GM12878 (cell line): ENCODE data around the gene AVPR1B. TPM values are rescaled to one million over a fixed set of nuclear protein-coding genes. Genes with fewer than 3 reads are reported as not detected.

Experiments
- ATAC-seq: fragments of 200-7000 bp; cut with Tn5 transposase; 3 replicates; pipeline ENCODE4 v1.9.1; 2020; ENCODE audit warnings: mild to moderate bottlenecking, moderate library complexity
- BruUV-seq: library from RNA; stranded (reverse); fragments of 400-500 nt; replicated peaks from 2 replicates; lab custom pipeline; 2021; lab: Mats Ljungman, UMichigan
- CTCF ChIA-PET: fragments of 300-600 bp; sonication (Branson Sonifier 250); formaldehyde crosslinking; extraction: SDS; loops from one replicate; lab custom pipeline; 2021; ENCODE audit warnings: inconsistent platforms; lab: Yijun Ruan, JAX
- POLR2A ChIA-PET: fragments of 350-600 bp; formaldehyde crosslinking; extraction: SDS; loops from one replicate; lab custom pipeline; 2021; ENCODE audit warnings: inconsistent platforms; lab: Charles Lee
- RAD21 ChIA-PET: fragments of 300-600 bp; sonication (Branson Sonifier 250); formaldehyde crosslinking; loops from one replicate; lab custom pipeline; 2023; ENCODE audit warnings: antibody characterized with exemption; ENCODE audit not compliant: unreplicated experiment; lab: Charles Lee
- SMC1A ChIA-PET: fragments of 300-600 bp; sonication (Branson Sonifier 250); formaldehyde crosslinking; loops from one replicate; lab custom pipeline; 2023; ENCODE audit not compliant: unreplicated experiment, uncharacterized antibody; lab: Charles Lee
- DNase-seq: peaks from one replicate; pipeline ENCODE4 v3.0.0-alpha.2; 2011; ENCODE audit warnings: low read depth, low spot score
- FAIRE-seq: peaks from 3 replicates; lab custom pipeline; 2011; peaks lifted over from hg19 to GRCh38; lab: Jason Lieb, UNC
- H2AFZ ChIP-seq: 2 replicates; pipeline ENCODE4 v1.6.0; 2011; ENCODE audit warnings: low read depth, low read length, control low read depth; ENCODE audit not compliant: control insufficient read depth
- H3K27ac ChIP-seq: 2 replicates; pipeline ENCODE4 v1.5.1; 2011; ENCODE audit warnings: control low read depth; ENCODE audit not compliant: control insufficient read depth, insufficient read depth
- H3K27me3 ChIP-seq, 2 experiments: replicated peaks in 1 of 2; 2 replicates each; pipeline versions ENCODE4 v1.6.0 to v1.6.1; 2011; ENCODE audit warnings: low read length in 1 of 2; ENCODE audit not compliant: control insufficient read depth in 2 of 2, insufficient read depth in 2 of 2
- H3K36me3 ChIP-seq, 2 experiments: 2 replicates each; pipeline ENCODE4 v1.5.1; 2011; ENCODE audit warnings: low read length in 1 of 2; ENCODE audit not compliant: control insufficient read depth in 2 of 2, insufficient read depth in 2 of 2
- H3K4me1 ChIP-seq: 2 replicates; pipeline ENCODE4 v1.6.1; 2011; ENCODE audit warnings: mild to moderate bottlenecking, low read length, moderate library complexity, mixed read lengths; ENCODE audit not compliant: control insufficient read depth, insufficient read depth
- H3K4me2 ChIP-seq: 2 replicates; pipeline ENCODE4 v1.6.0; 2011; ENCODE audit warnings: control low read depth; ENCODE audit not compliant: control insufficient read depth, insufficient read depth
- H3K4me3 ChIP-seq: fragments of 200-600 bp; sonication (generic); 2 replicates; pipeline ENCODE4 v1.5.1; 2016
- H3K79me2 ChIP-seq: 2 replicates; pipeline ENCODE4 v1.6.0; 2011; ENCODE audit warnings: low read length; ENCODE audit not compliant: control insufficient read depth, insufficient read depth
- H3K9ac ChIP-seq: 2 replicates; pipeline ENCODE4 v1.8.0; 2011; ENCODE audit warnings: low read length, control low read depth, mixed read lengths; ENCODE audit not compliant: control insufficient read depth, insufficient read depth
- H3K9me3 ChIP-seq: replicated peaks from 3 replicates; pipeline ENCODE4 v1.5.1; 2011; ENCODE audit warnings: mild to moderate bottlenecking, low read length; ENCODE audit not compliant: control insufficient read depth, insufficient read depth
- H4K20me1 ChIP-seq: 2 replicates; pipeline ENCODE4 v1.6.0; 2011; ENCODE audit not compliant: control insufficient read depth, insufficient read depth
- MTA3 ChIP-seq: IDR thresholded peaks from 2 replicates; pipeline ENCODE4 v1.6.1; 2012; ENCODE audit warnings: low read length, inconsistent platforms, borderline replicate concordance
- SPI1 ChIP-seq: IDR thresholded peaks from 2 replicates; pipeline ENCODE4 v1.6.1; 2011; ENCODE audit warnings: low read depth, mild to moderate bottlenecking, low read length, moderate library complexity, borderline replicate concordance; ENCODE audit not compliant: insufficient read depth
- WRNIP1 ChIP-seq: IDR thresholded peaks from 2 replicates; pipeline ENCODE4 v1.6.1; 2011; ENCODE audit warnings: low read depth, low read length, improper control_type of control experiment, borderline replicate concordance
- WGBS: methylation state at CpG from one replicate; pipeline ENCODE4 v1.1.6; 2016; ENCODE audit warnings: low lambda C conversion rate; ENCODE audit not compliant: insufficient replicate concordance, insufficient coverage; ENCODE audit errors: missing lambda C conversion rate; 5-methylcytosine and 5-hydroxymethylcytosine counted together
- in situ Hi-C: fragments of 300-500 bp; cut with MboI; formaldehyde crosslinking; loops from 9 replicates; pipeline ENCODE4 v1.14.3; 2018; ENCODE audit warnings: mixed read lengths
- intact Hi-C: fragments of 100-400 bp; cut with micrococcal nuclease; formaldehyde crosslinking; loops from one replicate; pipeline ENCODE4 v1.14.2; 2022; ENCODE audit not compliant: unreplicated experiment
- polyA plus RNA-seq, 11 experiments: library from polyadenylated mRNA; depleted of rRNA in 4 of 11; unstranded in 6 of 11; stranded (reverse) in 5 of 11; fragments of >200 nt; fragmentation: Nextera tagmentation in 4 of 11; fragmentation: Illumina TruSeq in 1 of 11; extraction: Ambion mirVana in 4 of 11; extraction: Trizol in 1 of 11; gene quantifications; 1 replicate in 1 of 11; 2 replicates in 10 of 11; pipeline versions ENCODE4 v1.2.1 to v1.2.3, GENCODE V29; 2011 to 2016; ENCODE audit warnings: inconsistent platforms in 2 of 11, missing spikeins in 2 of 11, low read depth in 1 of 11
- total RNA-seq, 4 experiments: library from RNA; depleted of rRNA in 3 of 4; stranded (reverse); fragments of >200 nt in 3 of 4; fragmentation: Illumina TruSeq in 1 of 4; extraction: Trizol in 1 of 4; gene quantifications; 2 replicates each; pipeline versions ENCODE4 v1.2.1 to v1.2.3, GENCODE V29; 2013 to 2021
- TF ChIP-seq, protein P1 (sequence below): fragments of 450-650 bp; formaldehyde crosslinking; IDR thresholded peaks from 2 replicates; pipeline ENCODE4 v1.4.0; 2020; ENCODE audit warnings: mild to moderate bottlenecking, moderate library complexity

The AVPR1B gene
- total and polyA plus RNA-seq, 10 of the 15 experiments (the other 5 are each of a cell fraction or from before 2014, with no cell fraction given): not detected

DNA sequence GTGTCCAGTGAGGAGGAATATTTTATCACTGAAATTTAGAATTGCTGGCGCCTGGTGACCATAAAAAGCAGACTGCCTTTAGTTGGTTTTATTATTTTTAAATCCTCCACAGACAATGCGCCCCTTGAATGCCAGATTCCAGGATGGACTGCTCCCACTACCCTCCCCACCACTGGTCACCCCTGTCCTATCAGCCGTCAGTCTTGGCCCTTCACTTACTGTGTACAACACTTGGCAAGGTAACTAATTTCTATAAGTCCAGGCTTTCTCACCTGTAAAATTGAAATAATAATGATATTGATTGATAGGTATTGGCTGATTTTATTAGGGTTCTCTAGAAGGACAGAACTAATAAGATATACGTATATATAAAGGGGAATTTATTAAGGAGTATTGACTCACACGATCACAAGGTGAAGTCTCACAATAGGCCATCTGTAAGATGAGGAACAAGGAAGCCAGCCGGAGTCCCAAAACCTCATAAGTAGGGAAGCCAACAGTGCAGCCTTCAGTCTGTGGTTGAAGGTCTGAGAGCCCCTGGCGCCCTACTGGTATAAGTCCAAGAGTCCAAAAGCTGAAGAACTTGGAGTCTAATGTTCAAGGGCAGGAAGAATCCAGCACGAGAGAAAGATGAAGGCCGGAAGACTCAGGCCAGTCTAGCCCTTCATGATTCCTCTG is 46.4 kb downstream of the AVPR1B start (continued):
- TF ChIP-seq, protein P1, sequence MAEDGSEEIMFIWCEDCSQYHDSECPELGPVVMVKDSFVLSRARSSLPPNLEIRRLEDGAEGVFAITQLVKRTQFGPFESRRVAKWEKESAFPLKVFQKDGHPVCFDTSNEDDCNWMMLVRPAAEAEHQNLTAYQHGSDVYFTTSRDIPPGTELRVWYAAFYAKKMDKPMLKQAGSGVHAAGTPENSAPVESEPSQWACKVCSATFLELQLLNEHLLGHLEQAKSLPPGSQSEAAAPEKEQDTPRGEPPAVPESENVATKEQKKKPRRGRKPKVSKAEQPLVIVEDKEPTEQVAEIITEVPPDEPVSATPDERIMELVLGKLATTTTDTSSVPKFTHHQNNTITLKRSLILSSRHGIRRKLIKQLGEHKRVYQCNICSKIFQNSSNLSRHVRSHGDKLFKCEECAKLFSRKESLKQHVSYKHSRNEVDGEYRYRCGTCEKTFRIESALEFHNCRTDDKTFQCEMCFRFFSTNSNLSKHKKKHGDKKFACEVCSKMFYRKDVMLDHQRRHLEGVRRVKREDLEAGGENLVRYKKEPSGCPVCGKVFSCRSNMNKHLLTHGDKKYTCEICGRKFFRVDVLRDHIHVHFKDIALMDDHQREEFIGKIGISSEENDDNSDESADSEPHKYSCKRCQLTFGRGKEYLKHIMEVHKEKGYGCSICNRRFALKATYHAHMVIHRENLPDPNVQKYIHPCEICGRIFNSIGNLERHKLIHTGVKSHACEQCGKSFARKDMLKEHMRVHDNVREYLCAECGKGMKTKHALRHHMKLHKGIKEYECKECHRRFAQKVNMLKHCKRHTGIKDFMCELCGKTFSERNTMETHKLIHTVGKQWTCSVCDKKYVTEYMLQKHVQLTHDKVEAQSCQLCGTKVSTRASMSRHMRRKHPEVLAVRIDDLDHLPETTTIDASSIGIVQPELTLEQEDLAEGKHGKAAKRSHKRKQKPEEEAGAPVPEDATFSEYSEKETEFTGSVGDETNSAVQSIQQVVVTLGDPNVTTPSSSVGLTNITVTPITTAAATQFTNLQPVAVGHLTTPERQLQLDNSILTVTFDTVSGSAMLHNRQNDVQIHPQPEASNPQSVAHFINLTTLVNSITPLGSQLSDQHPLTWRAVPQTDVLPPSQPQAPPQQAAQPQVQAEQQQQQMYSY: no peak
- TF ChIP-seq MTA3: no peak

DNA sequence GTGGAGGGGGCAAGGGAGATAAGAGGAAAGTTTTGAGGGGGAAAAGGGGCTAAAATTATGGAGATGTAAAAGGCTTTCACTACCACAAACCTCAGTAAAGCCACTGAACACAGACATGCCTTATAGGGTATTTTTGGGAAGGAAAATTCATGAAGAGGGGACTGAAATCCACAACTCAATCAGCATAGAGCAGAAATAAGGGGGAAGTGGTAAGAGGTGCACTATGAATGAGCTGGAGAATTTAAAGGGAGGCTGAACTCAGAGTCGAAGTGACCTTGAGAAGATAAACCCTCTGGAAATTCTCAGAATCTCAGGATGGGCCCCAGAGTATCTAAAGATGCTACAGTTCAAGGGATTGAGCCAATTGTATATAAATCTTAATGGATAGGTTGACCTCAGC is 48.9 kb downstream of the AVPR1B start:
- no peaks in the 10 kb centered on the region for H3K79me2 ChIP-seq
- intact Hi-C loops: loop anchor here (5.0 kb wide), 1 partner anchor 36 kb away; no protein-coding TSS in a partner anchor
- TF ChIP-seq WRNIP1 (no peak), SPI1 (peak; percentile 58; the same call in 1 of the 2 replicates)
- no peak overlapping the region for H3K9ac ChIP-seq
- POLR2A ChIA-PET: interaction anchor here (0.5 kb wide), 1 partner anchor 77 kb away, joined by 6 read pairs; no protein-coding TSS in a partner anchor
- FAIRE-seq: no peak
- H3K36me3 ChIP-seq: peaks cover 0 to 13% of the 10 kb centered on the region in 2 experiments; a peak in 3 of 4 replicates
- H3K9me3 ChIP-seq: no peaks in the 10 kb centered on the region
- SMC1A ChIA-PET: interaction anchor here (0.9 to 1.6 kb wide), 4 partner anchors 24 to 38 kb away, joined by 3 to 8 read pairs (median 5); no protein-coding TSS in a partner anchor
- H3K4me3 ChIP-seq: no peak overlapping the region
- RAD21 ChIA-PET: no interaction called here
- H3K4me1 ChIP-seq: peaks cover 26% of the 10 kb centered on the region
- ATAC-seq: no peak
- no peaks in the 10 kb centered on the region; the same call in 1 of the 2 replicates for H4K20me1 ChIP-seq
- 35% methylated on average over 1 of the region's 1 CpG for WGBS
- DNase-seq: no peak
- in situ Hi-C loops: no loop called here
- CTCF ChIA-PET: interaction anchor here (0.9 to 1.5 kb wide), 4 partner anchors 9 to 38 kb away, joined by 3 to 8 read pairs (median 4); no protein-coding TSS in a partner anchor
- H3K27ac ChIP-seq: peak overlapping the region; percentile 1
- no peaks in the 10 kb centered on the region for H3K27me3 ChIP-seq
- no TSS peak for BruUV-seq
- H3K4me2 ChIP-seq: no peak overlapping the region
- no peak overlapping the region for H2AFZ ChIP-seq
